ENCODE results near the gene C9orf57.

GRCh38 chr9:72041775-72042194 lies 18.6 kb downstream of the C9orf57 start:
- no peak for TF ChIP-seq EZH2 (IDR thresholded peaks at IDR 0.05)
- no peak for TF ChIP-seq POLR2AphosphoS5 (IDR thresholded peaks at IDR 0.05; ENCODE audit: borderline replicate concordance, low read depth, low read length)
- TF ChIP-seq FOXP2 (optimal IDR thresholded peaks at IDR 0.05; ENCODE audit: control extremely low read depth, extremely low read length, insufficient read depth) = no peak
